GM21737 (cell line): ENCODE data around the gene EARS2.
"Not testable (repeated sequence)": the region's sequence is repeated elsewhere in the genome, so short reads cannot be mapped to it uniquely, and the experiment has no call there.

Experiments used
- ATAC-seq: cut with Tn5 transposase; IDR thresholded peaks from one replicate; pipeline ENCODE4 v1.9.1; 2021; ENCODE audit warnings: mild to moderate bottlenecking, moderate library complexity; ENCODE audit not compliant: unreplicated experiment

The EARS2 gene

GRCh38 chr16:23485257-23485614 is 71.9 kb downstream of the EARS2 start:
- no peak for ATAC-seq

- ATAC-seq: no peak
Measured at GRCh38 chr16:23484510-23485256, 72.5 kb downstream of the EARS2 start.

GRCh38 chr16:23483492-23483891 is 73.7 kb downstream of the EARS2 start:
- not testable (repeated sequence) for ATAC-seq

GRCh38 chr16:23482778-23483177 is 74.4 kb downstream of the EARS2 start:
- no peak for ATAC-seq

- no peak for ATAC-seq
Measured at GRCh38 chr16:23480257-23480656, 76.9 kb downstream of the EARS2 start.

DNA sequence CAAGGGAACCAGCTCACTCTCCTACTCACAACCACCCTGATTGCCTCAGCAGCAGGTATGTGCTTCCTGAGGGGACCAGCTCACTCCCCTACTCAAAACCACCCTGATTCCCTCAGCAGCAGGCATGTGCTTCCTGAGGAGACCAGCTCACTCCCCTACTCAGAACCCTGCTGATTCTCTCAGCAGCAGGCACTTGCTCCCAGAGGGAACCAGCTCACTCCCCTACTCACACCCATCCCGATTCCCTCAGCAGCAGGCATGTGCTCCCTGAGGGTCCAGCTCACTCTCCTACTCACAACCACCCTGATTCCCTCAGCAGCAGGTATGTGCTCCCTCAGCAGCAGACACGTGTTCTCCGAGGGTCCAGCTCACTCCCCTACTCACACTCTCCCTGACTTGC is 78.0 kb downstream of the EARS2 start:
- no peak for ATAC-seq

GRCh38 chr16:23478566-23478965 is 78.6 kb downstream of the EARS2 start:
- ATAC-seq: no peak

DNA sequence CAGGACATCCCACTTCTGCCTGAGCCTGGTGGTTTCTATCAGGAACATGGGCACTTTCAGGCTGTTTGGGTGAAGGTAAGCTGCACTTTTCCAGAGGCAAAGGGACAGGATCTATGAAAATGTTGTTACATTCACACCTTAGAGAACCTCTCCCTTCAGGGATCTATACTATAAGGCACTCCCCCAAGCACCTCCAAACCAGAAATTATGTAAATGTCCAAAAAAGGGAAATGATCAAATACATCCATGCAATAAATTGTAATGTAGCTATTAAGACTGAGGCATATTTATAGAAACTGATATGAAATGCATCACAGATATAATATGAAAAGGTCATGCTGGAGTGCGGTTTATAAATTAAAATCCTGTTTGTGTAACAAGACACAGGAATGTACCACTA is 80.9 kb downstream of the EARS2 start:
- ATAC-seq: no peak
